H9 (cell line): ENCODE data around the gene SLC1A4. TPM values are rescaled to one million over a fixed set of nuclear protein-coding genes. Genes with fewer than 3 reads are reported as not detected.

Experiments used
- DNase-seq: peaks from one replicate; pipeline ENCODE4 v3.0.0-alpha.2; 2017
- H2AFZ ChIP-seq: one replicate; pipeline ENCODE4 v1.6.1; 2013; ENCODE audit warnings: mild to moderate bottlenecking, low read length, control low read depth, moderate library complexity
- H2AK5ac ChIP-seq: 2 replicates; pipeline ENCODE4 v1.6.1; 2013; ENCODE audit warnings: low read length, control low read depth, mixed read lengths; ENCODE audit not compliant: insufficient read length
- H2BK120ac ChIP-seq: one replicate; pipeline ENCODE4 v1.6.1; 2013; ENCODE audit warnings: low read depth, mild to moderate bottlenecking, low read length, control low read depth, inconsistent platforms; ENCODE audit not compliant: poor library complexity, severe bottlenecking
- H2BK12ac ChIP-seq: 2 replicates; pipeline ENCODE4 v1.6.1; 2013; ENCODE audit warnings: low read length, control low read depth, mixed read lengths, low read depth; ENCODE audit not compliant: insufficient read length
- H2BK15ac ChIP-seq: 2 replicates; pipeline ENCODE4 v1.6.1; 2013; ENCODE audit warnings: low read depth, low read length, control low read depth
- H2BK20ac ChIP-seq: one replicate; pipeline ENCODE4 v1.6.1; 2013; ENCODE audit warnings: low read depth, mild to moderate bottlenecking, low read length, control low read depth, inconsistent platforms; ENCODE audit not compliant: poor library complexity, severe bottlenecking
- H2BK5ac ChIP-seq: 2 replicates; pipeline ENCODE4 v1.6.1; 2013; ENCODE audit warnings: low read length, control low read depth, mixed read lengths; ENCODE audit not compliant: insufficient read length
- H3K14ac ChIP-seq: 2 replicates; pipeline ENCODE4 v1.6.1; 2013; ENCODE audit warnings: low read length, control low read depth; ENCODE audit not compliant: insufficient read depth
- H3K18ac ChIP-seq: 2 replicates; pipeline ENCODE4 v1.6.1; 2013; ENCODE audit warnings: low read depth, mild to moderate bottlenecking, mixed read lengths, low read length, control low read depth; ENCODE audit not compliant: insufficient read length
- H3K23ac ChIP-seq: 2 replicates; pipeline ENCODE4 v1.6.1; 2013; ENCODE audit warnings: low read length, control low read depth, mixed read lengths, low read depth; ENCODE audit not compliant: insufficient read length
- H3K23me2 ChIP-seq: 2 replicates; pipeline ENCODE4 v1.6.1; 2013; ENCODE audit warnings: low read depth, mild to moderate bottlenecking, mixed read lengths, low read length, control low read depth; ENCODE audit not compliant: insufficient read length, poor library complexity, severe bottlenecking
- H3K27ac ChIP-seq: 2 replicates; pipeline ENCODE4 v1.5.1; 2013; ENCODE audit warnings: low read length, control low read depth, mixed read lengths, low read depth; ENCODE audit not compliant: insufficient read length
- H3K27me3 ChIP-seq: 2 replicates; pipeline ENCODE4 v1.6.1; 2013; ENCODE audit warnings: low read length, control low read depth, inconsistent platforms; ENCODE audit not compliant: insufficient read depth
- H3K4ac ChIP-seq: 2 replicates; pipeline ENCODE4 v1.6.1; 2013; ENCODE audit warnings: low read depth, mild to moderate bottlenecking, control low read depth, inconsistent platforms, low read length, moderate library complexity
- H3K4me1 ChIP-seq: 2 replicates; pipeline ENCODE4 v1.6.1; 2013; ENCODE audit warnings: low read length, control low read depth, inconsistent platforms; ENCODE audit not compliant: insufficient read depth
- H3K4me2 ChIP-seq: 2 replicates; pipeline ENCODE4 v1.6.1; 2013; ENCODE audit warnings: low read length, control low read depth, mixed read lengths; ENCODE audit not compliant: insufficient read length, insufficient read depth
- H3K56ac ChIP-seq: 2 replicates; pipeline ENCODE4 v1.6.1; 2013; ENCODE audit warnings: low read depth, mild to moderate bottlenecking, mixed read lengths, low read length, control low read depth; ENCODE audit not compliant: insufficient read length
- H3K79me1 ChIP-seq: 2 replicates; pipeline ENCODE4 v1.6.1; 2013; ENCODE audit warnings: low read depth, mild to moderate bottlenecking, moderate library complexity, low read length, control low read depth, inconsistent platforms; ENCODE audit not compliant: insufficient read depth, poor library complexity, severe bottlenecking
- H3K79me2 ChIP-seq: 2 replicates; pipeline ENCODE4 v1.6.1; 2013; ENCODE audit warnings: low read length, control low read depth, inconsistent platforms; ENCODE audit not compliant: insufficient read depth
- H3K9ac ChIP-seq: 2 replicates; pipeline ENCODE4 v1.6.1; 2013; ENCODE audit warnings: low read length, control low read depth, mixed read lengths; ENCODE audit not compliant: insufficient read length; ENCODE audit errors: extremely low read depth
- H3K9me3 ChIP-seq: one replicate; pipeline ENCODE4 v1.6.1; 2013; ENCODE audit warnings: low read depth, low read length, inconsistent platforms; ENCODE audit not compliant: control insufficient read depth
- H3T11ph ChIP-seq: one replicate; pipeline ENCODE4 v1.6.1; 2013; ENCODE audit warnings: mild to moderate bottlenecking, low read length, control low read depth, inconsistent platforms
- H4K20me1 ChIP-seq: one replicate; pipeline ENCODE4 v1.6.1; 2013; ENCODE audit not compliant: control insufficient read depth, insufficient read length, insufficient read depth
- H4K5ac ChIP-seq: 2 replicates; pipeline ENCODE4 v1.6.1; 2013; ENCODE audit warnings: low read depth, mild to moderate bottlenecking, mixed read lengths, low read length, control low read depth; ENCODE audit not compliant: insufficient read length
- H4K8ac ChIP-seq: replicated peaks from 2 replicates; pipeline ENCODE4 v1.6.1; 2013; ENCODE audit warnings: low read length, control low read depth, mixed read lengths, low read depth; ENCODE audit not compliant: insufficient read length
- H4K91ac ChIP-seq: 2 replicates; pipeline ENCODE4 v1.6.1; 2013; ENCODE audit warnings: low read depth, mild to moderate bottlenecking, moderate library complexity, mixed read lengths, low read length, control low read depth; ENCODE audit not compliant: insufficient read length
- H3K27ac Mint-ChIP-seq, 3 experiments: 2 replicates in 2 of 3; 3 replicates in 1 of 3; pipeline ENCODE4 v1.8.0; 2020 to 2021; ENCODE audit warnings: mixed read lengths in 3 of 3, mild to moderate bottlenecking in 1 of 3, moderate library complexity in 1 of 3
- H3K27me3 Mint-ChIP-seq: 2 replicates; pipeline ENCODE4 v1.8.0; 2021; ENCODE audit warnings: low read depth, mild to moderate bottlenecking, moderate library complexity, mixed read lengths
- H3K36me3 Mint-ChIP-seq, 3 experiments: 2 replicates in 2 of 3; 3 replicates in 1 of 3; pipeline ENCODE4 v1.8.0; 2020 to 2021; ENCODE audit warnings: low read depth in 3 of 3, mixed read lengths in 3 of 3; ENCODE audit not compliant: insufficient read depth in 1 of 3
- H3K4me1 Mint-ChIP-seq, 2 experiments: 2 replicates each; pipeline ENCODE4 v1.8.0; 2020; ENCODE audit warnings: mixed read lengths in 2 of 2
- H3K4me3 Mint-ChIP-seq, 2 experiments: 2 replicates in 1 of 2; 3 replicates in 1 of 2; pipeline ENCODE4 v1.8.0; 2020 to 2021; ENCODE audit warnings: mild to moderate bottlenecking in 2 of 2, mixed read lengths in 2 of 2, moderate library complexity in 1 of 2
- H3K9me3 Mint-ChIP-seq, 2 experiments: 2 replicates in 1 of 2; 3 replicates in 1 of 2; pipeline ENCODE4 v1.8.0; 2020; ENCODE audit warnings: mild to moderate bottlenecking in 2 of 2, mixed read lengths in 2 of 2, moderate library complexity in 1 of 2
- WGBS: extraction: QIAGEN DNeasy Blood & Tissue Kit; methylation state at CpG from one replicate; pipeline ENCODE4 v1.1.7; 2013; ENCODE audit warnings: missing lambda C conversion rate, low lambda C conversion rate, mixed read lengths; ENCODE audit not compliant: insufficient read length; ENCODE audit errors: extremely low coverage; 5-methylcytosine and 5-hydroxymethylcytosine counted together
- total RNA-seq: library from RNA; stranded (reverse); gene quantifications from 2 replicates; pipeline ENCODE4 v1.2.1, GENCODE V29; 2021
- TF ChIP-seq, protein P1 (sequence below): fragments of 200-600 bp; sonication (generic); conservative IDR thresholded peaks from 3 replicates; pipeline ENCODE4 v1.8.0; 2021; ENCODE audit warnings: antibody characterized with exemption, mild to moderate bottlenecking

Gene SLC1A4
- total RNA-seq, 1 experiment from 2014 or later: 1.9 TPM

DNA sequence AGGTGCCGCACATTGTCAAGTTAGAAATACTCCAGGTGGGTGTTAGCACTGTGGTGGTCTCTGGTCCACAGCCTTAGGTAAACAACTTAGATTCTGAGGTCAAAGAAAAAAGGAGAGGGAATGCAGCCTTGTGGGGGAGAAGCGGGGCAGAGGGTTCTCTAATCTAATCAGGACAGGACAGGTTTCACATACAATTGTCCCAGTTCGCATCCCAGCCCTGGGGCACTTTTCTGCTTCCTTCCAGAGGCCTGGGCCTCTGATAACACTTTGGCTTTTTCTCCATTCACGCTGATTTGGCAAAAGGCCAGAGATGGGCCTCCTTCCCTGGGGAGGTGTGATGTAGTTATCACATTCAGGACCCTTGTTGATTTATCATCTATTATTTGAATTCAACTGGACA, 32.5 kb downstream of the SLC1A4 start:
- H3K9me3 Mint-ChIP-seq: no peaks in the 10 kb centered on the region
- H2BK5ac ChIP-seq: no peak overlapping the region

More for the DNA sequence above, 32.5 kb downstream of the SLC1A4 start:
- no peak overlapping the region for H2AK5ac ChIP-seq
- no peak overlapping the region for H2BK120ac ChIP-seq
- H3K56ac ChIP-seq: no peak overlapping the region
- H4K91ac ChIP-seq: no peak overlapping the region
- H3K4me1 ChIP-seq: no peaks in the 10 kb centered on the region
- Mint-ChIP-seq H3K27me3 (no peaks in the 10 kb centered on the region), H3K4me3 (no peak overlapping the region), H3K27ac (no peak overlapping the region; a peak in 1 of 7 replicates), H3K4me1 (peaks cover 0 to 6% of the 10 kb centered on the region in 2 experiments; a peak in 1 of 4 replicates), H3K36me3 (peaks cover 0 to 2% (median 0%) of the 10 kb centered on the region in 3 experiments; a peak in 2 of 7 replicates)
- H2AFZ ChIP-seq: no peak overlapping the region
- H3K23me2 ChIP-seq: no peaks in the 10 kb centered on the region
- no peaks in the 10 kb centered on the region for H3K27me3 ChIP-seq
- DNase-seq: no peak
- no peaks in the 10 kb centered on the region for H3K79me2 ChIP-seq
- no peak overlapping the region for H3K27ac ChIP-seq
- H4K8ac ChIP-seq: no peak overlapping the region
- no peak overlapping the region for H3K9ac ChIP-seq
- H3K4ac ChIP-seq: no peak overlapping the region
- no CpG with 5 or more reads among the region's 4 CpGs for WGBS
- H3K18ac ChIP-seq: no peak overlapping the region
- no peak overlapping the region for H2BK15ac ChIP-seq
- no peaks in the 10 kb centered on the region for H4K20me1 ChIP-seq
- H3K79me1 ChIP-seq: no peaks in the 10 kb centered on the region
- H3K9me3 ChIP-seq: no peaks in the 10 kb centered on the region
- no peak overlapping the region for H3T11ph ChIP-seq
- H2BK20ac ChIP-seq: no peak overlapping the region
- no peak overlapping the region for H3K14ac ChIP-seq
- no peak overlapping the region for H2BK12ac ChIP-seq
- H3K23ac ChIP-seq: no peak overlapping the region
- no peak overlapping the region for H3K4me2 ChIP-seq
- H4K5ac ChIP-seq: no peak overlapping the region
- TF ChIP-seq, protein P1, sequence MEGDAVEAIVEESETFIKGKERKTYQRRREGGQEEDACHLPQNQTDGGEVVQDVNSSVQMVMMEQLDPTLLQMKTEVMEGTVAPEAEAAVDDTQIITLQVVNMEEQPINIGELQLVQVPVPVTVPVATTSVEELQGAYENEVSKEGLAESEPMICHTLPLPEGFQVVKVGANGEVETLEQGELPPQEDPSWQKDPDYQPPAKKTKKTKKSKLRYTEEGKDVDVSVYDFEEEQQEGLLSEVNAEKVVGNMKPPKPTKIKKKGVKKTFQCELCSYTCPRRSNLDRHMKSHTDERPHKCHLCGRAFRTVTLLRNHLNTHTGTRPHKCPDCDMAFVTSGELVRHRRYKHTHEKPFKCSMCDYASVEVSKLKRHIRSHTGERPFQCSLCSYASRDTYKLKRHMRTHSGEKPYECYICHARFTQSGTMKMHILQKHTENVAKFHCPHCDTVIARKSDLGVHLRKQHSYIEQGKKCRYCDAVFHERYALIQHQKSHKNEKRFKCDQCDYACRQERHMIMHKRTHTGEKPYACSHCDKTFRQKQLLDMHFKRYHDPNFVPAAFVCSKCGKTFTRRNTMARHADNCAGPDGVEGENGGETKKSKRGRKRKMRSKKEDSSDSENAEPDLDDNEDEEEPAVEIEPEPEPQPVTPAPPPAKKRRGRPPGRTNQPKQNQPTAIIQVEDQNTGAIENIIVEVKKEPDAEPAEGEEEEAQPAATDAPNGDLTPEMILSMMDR: no peak
